Fibroblast of lung (primary cell): ENCODE data around the gene LRFN4. TPM values are rescaled to one million over a fixed set of nuclear protein-coding genes. Genes with fewer than 3 reads are reported as not detected.

Experiments
- DNase-seq, 2 donors: peaks; one replicate each; pipeline versions ENCODE4 v3.0.0 to v3.0.0-alpha.2; 2010; ENCODE audit warnings: low read depth in 2 of 2
- H2AFZ ChIP-seq: 2 replicates; pipeline ENCODE4 v1.5.1; 2012; ENCODE audit warnings: low read length, control low read depth, inconsistent platforms
- H3K27ac ChIP-seq: 2 replicates; pipeline ENCODE4 v1.5.1; 2011; ENCODE audit warnings: low read length, control low read depth; ENCODE audit not compliant: insufficient read depth
- H3K27me3 ChIP-seq: 2 replicates; pipeline ENCODE4 v1.5.1; 2011; ENCODE audit warnings: mild to moderate bottlenecking, low read length; ENCODE audit not compliant: control insufficient read depth, insufficient read depth
- H3K36me3 ChIP-seq: 2 replicates; pipeline ENCODE4 v1.5.1; 2011; ENCODE audit warnings: low read length; ENCODE audit not compliant: control insufficient read depth, insufficient read depth
- H3K4me1 ChIP-seq: 2 replicates; pipeline ENCODE4 v1.5.1; 2011; ENCODE audit warnings: low read length; ENCODE audit not compliant: control insufficient read depth, insufficient read depth; ENCODE audit errors: extremely low read depth
- H3K4me2 ChIP-seq: 2 replicates; pipeline ENCODE4 v1.5.1; 2011; ENCODE audit warnings: low read length, control low read depth; ENCODE audit not compliant: insufficient read depth; ENCODE audit errors: extremely low read depth
- H3K4me3 ChIP-seq, 4 experiments: fragments of 200-600 bp in 1 of 4; sonication (generic) in 1 of 4; replicated peaks in 1 of 4; 2 replicates each; pipeline ENCODE4 v1.5.1; 2011 to 2016; ENCODE audit warnings: low read length in 4 of 4, low read depth in 3 of 4, mild to moderate bottlenecking in 3 of 4, control low read depth in 2 of 4, inconsistent platforms in 1 of 4, mixed read lengths in 1 of 4; ENCODE audit not compliant: insufficient read depth in 1 of 4; ENCODE audit errors: control extremely low read depth in 1 of 4
- H3K79me2 ChIP-seq: 2 replicates; pipeline ENCODE4 v1.5.1; 2012; ENCODE audit warnings: mild to moderate bottlenecking, low read length, inconsistent platforms; ENCODE audit not compliant: control insufficient read depth, insufficient read depth
- H3K9ac ChIP-seq: 2 replicates; pipeline ENCODE4 v1.5.1; 2011; ENCODE audit warnings: mild to moderate bottlenecking, low read length, control low read depth; ENCODE audit not compliant: insufficient read depth
- H3K9me3 ChIP-seq: 2 replicates; pipeline ENCODE4 v1.5.1; 2012; ENCODE audit warnings: low read depth, low read length; ENCODE audit not compliant: control insufficient read depth, insufficient read depth
- H4K20me1 ChIP-seq: 2 replicates; pipeline ENCODE4 v1.5.1; 2011; ENCODE audit warnings: low read length; ENCODE audit not compliant: control insufficient read depth, insufficient read depth; ENCODE audit errors: extremely low read depth
- EZH2 ChIP-seq: IDR thresholded peaks from 2 replicates; pipeline ENCODE4 v1.5.1; 2012; ENCODE audit warnings: low read length, control low read depth, mild to moderate bottlenecking; ENCODE audit errors: missing control alignments
- polyA plus RNA-seq, 2 donors: library from polyadenylated mRNA; depleted of rRNA in 1 of 2; stranded (reverse) in 1 of 2; unstranded in 1 of 2; fragments of >200 nt; gene quantifications; 2 replicates each; pipeline ENCODE4 v1.2.1, GENCODE V29; 2011 to 2012; ENCODE audit warnings: missing spikeins in 1 of 2
- total RNA-seq: library from RNA; depleted of rRNA; stranded (reverse); fragments of >200 nt; gene quantifications from 2 replicates; pipeline ENCODE4 v1.2.1, GENCODE V29; 2014
- TF ChIP-seq, protein P1 (sequence below), 2 donors: IDR thresholded peaks in 1 of 2; conservative IDR thresholded peaks in 1 of 2; 1 replicate in 1 of 2; 2 replicates in 1 of 2; pipeline ENCODE4 v1.5.1; 2011 to 2012; ENCODE audit warnings: low read length in 2 of 2, control low read depth in 1 of 2, inconsistent platforms in 1 of 2, low read depth in 1 of 2, mild to moderate bottlenecking in 1 of 2

LRFN4 gene
- total and polyA plus RNA-seq, 2 donors (not counting 1 experiment from before 2014, with no cell fraction given): 3.8 to 14.5 TPM

DNA sequence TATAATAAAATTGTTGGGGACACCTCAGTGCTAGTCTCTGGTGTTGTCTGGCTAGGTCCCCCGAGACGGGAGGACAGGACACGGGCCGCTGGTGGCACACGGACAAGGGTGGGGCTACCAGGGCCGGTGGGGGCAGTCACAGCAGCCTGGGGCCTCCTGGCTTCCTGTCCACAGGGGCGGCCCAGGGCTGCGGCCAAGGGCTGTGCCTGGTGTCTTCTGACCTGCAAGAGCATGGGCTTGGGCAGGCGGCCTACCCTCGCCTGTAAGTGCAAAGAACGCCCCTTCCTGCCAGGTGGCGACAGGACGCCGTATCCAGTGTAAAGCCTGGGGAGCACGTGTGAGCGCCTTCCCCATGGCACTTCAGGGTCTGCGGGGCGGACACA lies 3.6 kb downstream of the LRFN4 start:
- Histone ChIP-seq H2AFZ (no peak overlapping the region), H3K36me3 (peaks cover 15% of the 10 kb centered on the region), H3K4me3 (no peak overlapping the region), H3K9me3 (no peaks in the 10 kb centered on the region), H3K9ac (no peak overlapping the region), H3K4me2 (no peak overlapping the region), H3K79me2 (peaks cover 6% of the 10 kb centered on the region), H4K20me1 (no peaks in the 10 kb centered on the region), H3K27ac (no peak overlapping the region), H3K27me3 (no peaks in the 10 kb centered on the region), H3K4me1 (peaks cover 3% of the 10 kb centered on the region)
- DNase-seq: no peak
- no peak for TF ChIP-seq EZH2
- TF ChIP-seq, protein P1, sequence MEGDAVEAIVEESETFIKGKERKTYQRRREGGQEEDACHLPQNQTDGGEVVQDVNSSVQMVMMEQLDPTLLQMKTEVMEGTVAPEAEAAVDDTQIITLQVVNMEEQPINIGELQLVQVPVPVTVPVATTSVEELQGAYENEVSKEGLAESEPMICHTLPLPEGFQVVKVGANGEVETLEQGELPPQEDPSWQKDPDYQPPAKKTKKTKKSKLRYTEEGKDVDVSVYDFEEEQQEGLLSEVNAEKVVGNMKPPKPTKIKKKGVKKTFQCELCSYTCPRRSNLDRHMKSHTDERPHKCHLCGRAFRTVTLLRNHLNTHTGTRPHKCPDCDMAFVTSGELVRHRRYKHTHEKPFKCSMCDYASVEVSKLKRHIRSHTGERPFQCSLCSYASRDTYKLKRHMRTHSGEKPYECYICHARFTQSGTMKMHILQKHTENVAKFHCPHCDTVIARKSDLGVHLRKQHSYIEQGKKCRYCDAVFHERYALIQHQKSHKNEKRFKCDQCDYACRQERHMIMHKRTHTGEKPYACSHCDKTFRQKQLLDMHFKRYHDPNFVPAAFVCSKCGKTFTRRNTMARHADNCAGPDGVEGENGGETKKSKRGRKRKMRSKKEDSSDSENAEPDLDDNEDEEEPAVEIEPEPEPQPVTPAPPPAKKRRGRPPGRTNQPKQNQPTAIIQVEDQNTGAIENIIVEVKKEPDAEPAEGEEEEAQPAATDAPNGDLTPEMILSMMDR (conservative IDR thresholded peaks at IDR 0.05 in 1 of 2, IDR thresholded peaks at IDR 0.05 in 1 of 2; ENCODE audit: low read depth in 1 of 2, low read length in 2 of 2): no peak

DNA sequence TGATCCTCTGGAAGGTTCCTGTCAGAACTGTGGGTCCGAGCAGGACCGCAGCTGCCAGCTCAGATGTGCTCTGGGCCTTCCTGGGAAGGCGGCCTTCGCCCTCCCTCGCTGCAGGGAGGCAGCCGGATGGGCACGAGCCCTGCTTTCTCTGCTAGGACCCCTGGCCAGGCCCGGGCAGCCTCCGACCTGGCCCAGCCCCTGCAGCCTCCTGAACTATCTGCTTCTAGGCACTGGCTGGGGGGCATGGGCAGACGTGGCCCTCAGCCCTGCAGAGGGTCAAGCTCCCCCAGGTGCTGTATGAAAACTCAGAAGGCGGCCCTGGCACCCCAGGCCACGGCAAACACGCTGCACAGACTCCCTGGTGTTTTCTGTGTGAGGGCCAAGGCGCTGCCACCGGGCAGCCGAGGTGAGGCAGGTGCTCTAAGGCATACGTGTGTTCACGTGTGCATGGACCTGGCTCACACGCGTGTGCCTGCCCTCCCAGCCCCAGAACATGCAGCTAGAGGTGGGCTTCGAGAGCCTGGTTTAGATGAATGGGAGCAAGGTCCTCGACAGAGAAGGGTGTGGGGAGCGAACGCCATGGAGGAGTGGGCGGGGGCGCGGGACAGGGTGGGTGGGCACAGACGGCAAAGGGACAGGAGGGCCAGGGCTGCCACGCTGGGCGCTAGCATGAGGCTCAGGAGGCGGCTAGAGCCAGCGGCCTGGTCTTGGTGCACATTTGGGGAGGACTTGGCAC lies 4.3 kb downstream of the LRFN4 start:
- Histone ChIP-seq H3K4me1 (no peaks in the 10 kb centered on the region), H4K20me1 (no peaks in the 10 kb centered on the region), H3K9ac (no peak overlapping the region), H3K27me3 (no peaks in the 10 kb centered on the region), H3K36me3 (peaks cover 15% of the 10 kb centered on the region), H3K79me2 (peaks cover 6% of the 10 kb centered on the region), H3K4me2 (no peak overlapping the region), H3K9me3 (no peaks in the 10 kb centered on the region), H3K27ac (no peak overlapping the region), H2AFZ (no peak overlapping the region), H3K4me3 (no peak overlapping the region)
- no peak for DNase-seq
- no peak for TF ChIP-seq EZH2
- TF ChIP-seq, protein P1 (conservative IDR thresholded peaks at IDR 0.05 in 1 of 2, IDR thresholded peaks at IDR 0.05 in 1 of 2; ENCODE audit: low read depth in 1 of 2, low read length in 2 of 2): no peak

DNA sequence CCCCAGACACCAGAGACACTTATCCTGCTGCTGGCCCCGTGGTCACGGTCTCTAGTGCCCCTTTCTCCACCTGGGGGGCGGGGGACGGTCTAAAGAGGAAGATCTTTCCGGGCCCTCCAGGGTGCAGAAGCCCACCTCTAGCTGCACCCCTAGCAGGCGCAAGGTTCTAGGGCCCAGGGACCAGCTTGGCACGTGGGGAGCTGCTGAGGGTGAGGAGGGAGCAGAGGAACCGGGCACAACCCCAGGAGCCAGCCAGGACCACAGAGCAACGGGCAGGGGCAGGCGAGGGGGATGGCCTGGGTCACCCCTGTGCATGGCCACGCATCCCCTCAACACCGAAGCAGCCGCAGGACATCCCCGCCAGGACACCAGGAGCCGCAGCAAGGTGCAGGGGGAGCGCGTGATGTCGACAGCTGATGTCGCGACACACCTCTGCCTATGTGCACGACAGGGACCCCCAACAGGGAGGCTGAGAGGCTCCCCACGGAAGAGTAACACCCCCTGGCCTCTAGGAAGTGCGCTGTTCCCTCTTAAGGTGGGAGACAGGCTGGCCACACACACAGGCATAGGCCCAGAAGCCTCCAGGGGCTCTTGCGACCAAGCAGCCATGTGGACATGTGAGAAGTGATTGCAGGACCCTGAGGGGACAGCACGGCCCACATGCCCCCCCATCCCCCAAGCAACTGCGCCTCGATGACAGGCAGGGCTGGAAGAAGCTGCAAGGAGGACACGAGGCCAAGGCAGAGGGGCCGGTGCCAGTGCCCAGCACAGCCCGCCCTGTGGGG lies 5.1 kb downstream of the LRFN4 start:
- no peak for DNase-seq
- peaks cover 15% of the 10 kb centered on the region for H3K36me3 ChIP-seq

More for the DNA sequence above, 5.1 kb downstream of the LRFN4 start:
- TF ChIP-seq, protein P1 (conservative IDR thresholded peaks at IDR 0.05 in 1 of 2, IDR thresholded peaks at IDR 0.05 in 1 of 2; ENCODE audit: low read depth in 1 of 2, low read length in 2 of 2): no peak
- no peak for TF ChIP-seq EZH2
- Histone ChIP-seq H3K27ac (no peak overlapping the region), H2AFZ (no peak overlapping the region), H4K20me1 (no peaks in the 10 kb centered on the region), H3K4me3 (no peak overlapping the region), H3K79me2 (peaks cover 6% of the 10 kb centered on the region), H3K27me3 (no peaks in the 10 kb centered on the region), H3K4me2 (no peak overlapping the region), H3K4me1 (no peaks in the 10 kb centered on the region), H3K9ac (no peak overlapping the region), H3K9me3 (no peaks in the 10 kb centered on the region)
